HepG2 (cell line): ENCODE results near the gene FAM222A.

ENCODE experiments used
- MAFK ChIP-seq, 2 experiments: IDR thresholded peaks in 1 of 2; conservative IDR thresholded peaks in 1 of 2; 2 replicates each; pipeline ENCODE4 v1.6.1; 2011; ENCODE audit warnings: improper control_type of control experiment in 2 of 2, low read length in 2 of 2
- MAZ ChIP-seq, 2 experiments: sonication (generic) in 1 of 2; formaldehyde crosslinking in 1 of 2; IDR thresholded peaks; 2 replicates each; pipeline versions ENCODE4 v1.5.0 to v1.6.1; 2012 to 2020; ENCODE audit warnings: low read depth in 2 of 2, mild to moderate bottlenecking in 2 of 2, borderline replicate concordance in 1 of 2, improper control_type of control experiment in 1 of 2, low read length in 1 of 2, missing genetic modification reagents in 1 of 2, moderate library complexity in 1 of 2
- REL ChIP-seq: sonication (generic); formaldehyde crosslinking; conservative IDR thresholded peaks from 2 replicates; pipeline ENCODE4 v1.8.0; 2022; ENCODE audit warnings: mild to moderate bottlenecking, missing genetic modification reagents, moderate library complexity
- SOX6 ChIP-seq, 2 experiments: fragments of 450-650 bp in 1 of 2; sonication (generic) in 1 of 2; formaldehyde crosslinking in 1 of 2; IDR thresholded peaks; 2 replicates each; pipeline versions ENCODE4 v1.4.0 to v1.6.1; 2017 to 2020; ENCODE audit warnings: antibody characterized with exemption in 1 of 2, mild to moderate bottlenecking in 1 of 2, missing genetic modification reagents in 1 of 2
- ZNF674 ChIP-seq: sonication (generic); formaldehyde crosslinking; IDR thresholded peaks from 2 replicates; pipeline ENCODE4 v1.5.0; 2020; ENCODE audit warnings: low read depth, mild to moderate bottlenecking, missing genetic modification reagents
- TF ChIP-seq, protein P1 (sequence below): sonication (generic); formaldehyde crosslinking; IDR thresholded peaks from 2 replicates; pipeline ENCODE4 v1.5.1; 2020; ENCODE audit warnings: mild to moderate bottlenecking, missing genetic modification reagents, borderline replicate concordance

DNA sequence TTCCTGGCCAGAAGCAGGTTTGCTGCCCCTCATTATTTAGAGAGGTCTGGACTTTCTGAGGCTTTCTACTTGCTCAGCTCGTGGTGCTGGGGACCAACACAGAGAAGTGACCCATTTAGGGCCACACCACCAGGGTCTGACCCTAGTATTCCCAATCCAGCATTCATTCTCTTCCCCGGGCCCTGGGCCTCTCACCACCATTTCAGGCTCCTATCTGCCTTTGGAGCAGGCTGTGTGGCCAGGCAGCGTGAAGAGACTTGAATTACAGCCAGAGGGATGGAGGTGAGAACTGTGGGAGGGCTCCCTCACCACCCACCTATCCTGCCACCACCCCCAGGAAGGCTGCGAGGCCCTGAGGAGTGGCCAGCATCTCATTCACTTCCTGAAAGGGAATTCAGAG is 24.6 kb downstream of the FAM222A start:
- TF ChIP-seq, protein P1, sequence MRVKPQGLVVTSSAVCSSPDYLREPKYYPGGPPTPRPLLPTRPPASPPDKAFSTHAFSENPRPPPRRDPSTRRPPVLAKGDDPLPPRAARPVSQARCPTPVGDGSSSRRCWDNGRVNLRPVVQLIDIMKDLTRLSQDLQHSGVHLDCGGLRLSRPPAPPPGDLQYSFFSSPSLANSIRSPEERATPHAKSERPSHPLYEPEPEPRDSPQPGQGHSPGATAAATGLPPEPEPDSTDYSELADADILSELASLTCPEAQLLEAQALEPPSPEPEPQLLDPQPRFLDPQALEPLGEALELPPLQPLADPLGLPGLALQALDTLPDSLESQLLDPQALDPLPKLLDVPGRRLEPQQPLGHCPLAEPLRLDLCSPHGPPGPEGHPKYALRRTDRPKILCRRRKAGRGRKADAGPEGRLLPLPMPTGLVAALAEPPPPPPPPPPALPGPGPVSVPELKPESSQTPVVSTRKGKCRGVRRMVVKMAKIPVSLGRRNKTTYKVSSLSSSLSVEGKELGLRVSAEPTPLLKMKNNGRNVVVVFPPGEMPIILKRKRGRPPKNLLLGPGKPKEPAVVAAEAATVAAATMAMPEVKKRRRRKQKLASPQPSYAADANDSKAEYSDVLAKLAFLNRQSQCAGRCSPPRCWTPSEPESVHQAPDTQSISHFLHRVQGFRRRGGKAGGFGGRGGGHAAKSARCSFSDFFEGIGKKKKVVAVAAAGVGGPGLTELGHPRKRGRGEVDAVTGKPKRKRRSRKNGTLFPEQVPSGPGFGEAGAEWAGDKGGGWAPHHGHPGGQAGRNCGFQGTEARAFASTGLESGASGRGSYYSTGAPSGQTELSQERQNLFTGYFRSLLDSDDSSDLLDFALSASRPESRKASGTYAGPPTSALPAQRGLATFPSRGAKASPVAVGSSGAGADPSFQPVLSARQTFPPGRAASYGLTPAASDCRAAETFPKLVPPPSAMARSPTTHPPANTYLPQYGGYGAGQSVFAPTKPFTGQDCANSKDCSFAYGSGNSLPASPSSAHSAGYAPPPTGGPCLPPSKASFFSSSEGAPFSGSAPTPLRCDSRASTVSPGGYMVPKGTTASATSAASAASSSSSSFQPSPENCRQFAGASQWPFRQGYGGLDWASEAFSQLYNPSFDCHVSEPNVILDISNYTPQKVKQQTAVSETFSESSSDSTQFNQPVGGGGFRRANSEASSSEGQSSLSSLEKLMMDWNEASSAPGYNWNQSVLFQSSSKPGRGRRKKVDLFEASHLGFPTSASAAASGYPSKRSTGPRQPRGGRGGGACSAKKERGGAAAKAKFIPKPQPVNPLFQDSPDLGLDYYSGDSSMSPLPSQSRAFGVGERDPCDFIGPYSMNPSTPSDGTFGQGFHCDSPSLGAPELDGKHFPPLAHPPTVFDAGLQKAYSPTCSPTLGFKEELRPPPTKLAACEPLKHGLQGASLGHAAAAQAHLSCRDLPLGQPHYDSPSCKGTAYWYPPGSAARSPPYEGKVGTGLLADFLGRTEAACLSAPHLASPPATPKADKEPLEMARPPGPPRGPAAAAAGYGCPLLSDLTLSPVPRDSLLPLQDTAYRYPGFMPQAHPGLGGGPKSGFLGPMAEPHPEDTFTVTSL, result no peak
- TF ChIP-seq MAFK (conservative IDR thresholded peaks at IDR 0.05 in 1 of 2, IDR thresholded peaks at IDR 0.05 in 1 of 2; ENCODE audit: low read length in 2 of 2), result no peak
- no peak for TF ChIP-seq SOX6 (IDR thresholded peaks at IDR 0.05)
- TF ChIP-seq SOX6 (CRISPR knock-in tag; IDR thresholded peaks at IDR 0.05), result no peak
- no peak for TF ChIP-seq ZNF674 (CRISPR knock-in tag)
- no peak for TF ChIP-seq MAZ (IDR thresholded peaks at IDR 0.05; ENCODE audit: borderline replicate concordance, low read depth, low read length)
- TF ChIP-seq MAZ (CRISPR knock-in tag; IDR thresholded peaks at IDR 0.05; ENCODE audit: low read depth), result no peak
- TF ChIP-seq REL (CRISPR knock-in tag), result no peak
